A673 (cell line): Measurements from ENCODE around the gene TRAPPC12.

ENCODE experiments used
- EZH2 ChIP-seq: fragments of 200-600 bp; sonication (generic); IDR thresholded peaks from 2 replicates; pipeline ENCODE4 v1.6.1; 2017; ENCODE audit warnings: borderline replicate concordance, low read depth, mild to moderate bottlenecking, mixed read lengths, antibody characterized with exemption, low read length; ENCODE audit not compliant: poor library complexity, severe bottlenecking
- TF ChIP-seq, protein P1 (sequence below): fragments of 300-800, 200-600 bp; sonication (generic); conservative IDR thresholded peaks from 2 replicates; pipeline ENCODE4 v1.5.1; 2017; ENCODE audit warnings: low read depth, mild to moderate bottlenecking, antibody characterized with exemption, low read length, moderate library complexity, mixed read lengths

DNA sequence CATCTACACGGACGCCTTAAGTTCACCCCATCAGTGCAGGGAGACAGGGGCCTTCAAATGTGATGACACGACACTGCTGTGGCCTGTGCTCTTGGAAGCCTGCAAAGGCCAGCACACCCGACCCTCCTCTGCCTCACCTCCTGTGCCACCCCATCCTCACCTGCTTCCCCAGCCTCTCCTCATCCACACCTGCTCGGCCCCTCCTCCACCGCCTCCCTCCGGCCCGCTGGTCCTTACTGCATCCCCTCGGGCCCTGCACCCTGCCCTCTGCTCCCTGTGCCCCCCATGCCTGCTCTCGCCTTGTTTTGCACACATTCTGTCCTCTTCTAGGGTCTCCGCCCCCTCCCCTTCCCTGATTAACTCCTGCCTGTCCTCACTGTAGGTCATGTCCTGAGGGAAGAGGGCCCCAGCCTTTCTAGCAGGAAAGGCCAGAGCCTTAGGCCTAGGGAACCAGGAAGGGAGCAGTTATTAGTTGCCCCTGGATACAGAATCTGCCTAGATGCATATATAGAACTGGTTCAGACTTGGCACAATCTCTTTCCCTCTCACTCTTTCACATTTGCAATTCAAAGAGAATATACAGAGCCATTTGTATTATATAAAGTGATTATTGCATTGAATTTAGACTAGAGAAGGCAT lies 39.4 kb downstream of the TRAPPC12 start:
- TF ChIP-seq, protein P1, sequence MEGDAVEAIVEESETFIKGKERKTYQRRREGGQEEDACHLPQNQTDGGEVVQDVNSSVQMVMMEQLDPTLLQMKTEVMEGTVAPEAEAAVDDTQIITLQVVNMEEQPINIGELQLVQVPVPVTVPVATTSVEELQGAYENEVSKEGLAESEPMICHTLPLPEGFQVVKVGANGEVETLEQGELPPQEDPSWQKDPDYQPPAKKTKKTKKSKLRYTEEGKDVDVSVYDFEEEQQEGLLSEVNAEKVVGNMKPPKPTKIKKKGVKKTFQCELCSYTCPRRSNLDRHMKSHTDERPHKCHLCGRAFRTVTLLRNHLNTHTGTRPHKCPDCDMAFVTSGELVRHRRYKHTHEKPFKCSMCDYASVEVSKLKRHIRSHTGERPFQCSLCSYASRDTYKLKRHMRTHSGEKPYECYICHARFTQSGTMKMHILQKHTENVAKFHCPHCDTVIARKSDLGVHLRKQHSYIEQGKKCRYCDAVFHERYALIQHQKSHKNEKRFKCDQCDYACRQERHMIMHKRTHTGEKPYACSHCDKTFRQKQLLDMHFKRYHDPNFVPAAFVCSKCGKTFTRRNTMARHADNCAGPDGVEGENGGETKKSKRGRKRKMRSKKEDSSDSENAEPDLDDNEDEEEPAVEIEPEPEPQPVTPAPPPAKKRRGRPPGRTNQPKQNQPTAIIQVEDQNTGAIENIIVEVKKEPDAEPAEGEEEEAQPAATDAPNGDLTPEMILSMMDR = no peak
- no peak for TF ChIP-seq EZH2
